DMS 273 treated with DMSO at 0.1 percent for 48 hours (cell line): Measurements from ENCODE around the gene PHC3.

Experiments
- DNase-seq: peaks from one replicate; lab custom pipeline; 2025; lab: John Stamatoyannopoulos, UW

Gene PHC3

DNA sequence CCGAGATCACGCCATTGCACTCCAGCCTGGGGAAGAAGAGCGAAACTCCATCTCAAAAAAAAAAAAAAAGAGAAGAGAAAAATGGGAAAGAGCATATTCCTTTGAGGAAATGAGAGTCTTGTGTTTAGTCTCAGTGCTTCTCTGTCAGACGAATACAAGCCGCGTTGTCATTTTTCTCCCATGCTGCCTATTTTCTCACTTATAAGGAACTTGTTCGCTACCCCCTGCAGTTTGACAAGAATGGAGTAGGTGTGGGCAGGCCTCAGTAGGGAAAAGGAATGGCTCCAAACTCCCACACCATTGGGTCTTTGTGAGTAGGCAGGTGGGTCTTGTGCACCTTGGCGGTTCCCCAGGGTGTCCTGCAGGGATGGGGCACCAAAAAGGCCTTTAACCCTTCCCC lies 137.3 kb downstream of the PHC3 start:
- no peak for DNase-seq

DNA sequence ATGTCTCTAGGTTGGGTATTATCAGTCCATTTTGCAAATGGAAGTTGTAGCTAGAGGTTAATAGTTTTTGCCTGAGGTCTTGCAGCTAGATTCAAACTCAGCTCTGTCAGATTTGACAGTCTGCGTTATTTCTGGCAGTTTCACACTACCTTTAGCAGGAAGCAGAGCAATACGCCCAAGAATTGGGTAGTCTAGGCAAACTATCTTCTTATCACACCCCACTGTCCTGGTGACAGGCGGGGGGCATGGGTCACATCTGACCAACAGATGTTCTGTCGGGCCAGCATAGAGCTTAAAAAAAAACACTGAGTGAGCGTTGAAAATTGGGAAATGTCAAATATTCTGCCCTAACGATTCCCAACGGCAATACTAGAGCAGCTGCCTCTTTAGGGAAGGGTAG lies 138.0 kb downstream of the PHC3 start:
- no peak for DNase-seq

DNA sequence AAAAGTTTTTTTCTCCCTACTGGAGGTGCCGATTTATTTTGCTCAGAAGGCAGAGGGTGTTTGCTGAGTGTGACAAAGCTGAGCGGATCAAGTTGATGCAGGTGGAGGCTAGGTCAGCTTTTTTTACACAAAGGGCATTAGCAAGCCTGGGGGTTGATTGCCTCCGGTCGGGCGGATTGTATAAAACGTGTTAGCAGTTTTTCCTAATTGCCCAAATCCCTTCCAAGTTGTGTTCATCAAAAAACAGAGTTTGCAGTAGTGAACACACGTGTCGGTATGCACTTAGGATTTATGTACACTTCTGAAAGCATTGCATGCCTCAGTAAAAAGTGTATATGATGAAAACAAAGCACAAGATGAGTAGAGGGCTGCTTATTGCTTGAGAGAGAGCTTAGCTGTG lies 141.1 kb downstream of the PHC3 start:
- DNase-seq, result no peak

DNA sequence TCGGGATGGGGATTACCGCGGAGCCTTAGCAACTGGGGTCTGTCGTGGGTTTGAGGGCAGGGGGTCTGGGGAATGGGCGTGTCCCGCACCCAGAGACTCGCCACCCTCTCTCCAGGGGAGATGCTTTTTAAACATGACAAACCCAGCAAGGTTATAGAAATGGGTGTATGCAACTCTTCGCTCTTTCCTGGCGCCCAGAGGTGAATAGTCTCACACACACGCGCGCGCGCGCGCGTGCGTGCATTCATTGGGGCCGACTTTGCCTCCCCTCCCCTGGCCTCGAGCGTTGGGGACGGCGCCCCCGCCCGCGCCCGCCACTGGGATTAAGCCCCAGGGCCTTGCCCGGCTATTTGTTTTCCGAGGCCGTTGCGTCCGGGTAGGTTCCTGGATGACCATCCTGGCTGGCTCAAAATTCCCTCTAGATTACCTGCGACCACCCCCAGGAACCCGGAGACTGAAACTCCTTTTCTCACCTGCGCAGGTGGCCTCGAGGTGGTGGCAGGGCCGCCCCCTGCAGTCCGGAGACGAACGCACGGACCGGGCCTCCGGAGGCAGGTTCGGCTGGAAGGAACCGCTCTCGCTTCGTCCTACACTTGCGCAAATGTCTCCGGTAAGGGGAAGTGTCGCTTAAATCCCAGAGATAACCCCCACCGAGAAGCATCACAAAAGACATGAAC lies 143.0 kb downstream of the PHC3 start:
- no peak for DNase-seq
